PC-9 (cell line): ENCODE results near the gene SLC6A19.

Experiments used
- CTCF ChIP-seq: fragments of 200-600 bp; sonication (generic); conservative IDR thresholded peaks from 2 replicates; pipeline ENCODE4 v1.6.1; 2017; ENCODE audit warnings: mixed run types, antibody characterized with exemption, mild to moderate bottlenecking, moderate library complexity
- EZH2 ChIP-seq: fragments of 200-600 bp; sonication (generic); IDR thresholded peaks from 2 replicates; pipeline ENCODE4 v1.8.0; 2017; ENCODE audit warnings: antibody characterized with exemption, low read depth

GRCh38 chr5:1168796-1169195 lies 32.6 kb upstream of the SLC6A19 start:
- TF ChIP-seq CTCF (no peak), EZH2 (no peak)
